Fibroblast of lung (primary cell): ENCODE results near the gene ZPR1. TPM values are rescaled to one million over a fixed set of nuclear protein-coding genes. Genes with fewer than 3 reads are reported as not detected.
A peak's percentile ranks its signal among the peaks of the same experiment; 100 is the strongest.

Source experiments
- DNase-seq, 2 donors: peaks; one replicate each; pipeline versions ENCODE4 v3.0.0 to v3.0.0-alpha.2; 2010; ENCODE audit warnings: low read depth in 2 of 2
- H2AFZ ChIP-seq: 2 replicates; pipeline ENCODE4 v1.5.1; 2012; ENCODE audit warnings: low read length, control low read depth, inconsistent platforms
- H3K27ac ChIP-seq: 2 replicates; pipeline ENCODE4 v1.5.1; 2011; ENCODE audit warnings: low read length, control low read depth; ENCODE audit not compliant: insufficient read depth
- H3K27me3 ChIP-seq: 2 replicates; pipeline ENCODE4 v1.5.1; 2011; ENCODE audit warnings: mild to moderate bottlenecking, low read length; ENCODE audit not compliant: control insufficient read depth, insufficient read depth
- H3K36me3 ChIP-seq: 2 replicates; pipeline ENCODE4 v1.5.1; 2011; ENCODE audit warnings: low read length; ENCODE audit not compliant: control insufficient read depth, insufficient read depth
- H3K4me1 ChIP-seq: 2 replicates; pipeline ENCODE4 v1.5.1; 2011; ENCODE audit warnings: low read length; ENCODE audit not compliant: control insufficient read depth, insufficient read depth; ENCODE audit errors: extremely low read depth
- H3K4me2 ChIP-seq: 2 replicates; pipeline ENCODE4 v1.5.1; 2011; ENCODE audit warnings: low read length, control low read depth; ENCODE audit not compliant: insufficient read depth; ENCODE audit errors: extremely low read depth
- H3K4me3 ChIP-seq, 4 experiments: fragments of 200-600 bp in 1 of 4; sonication (generic) in 1 of 4; replicated peaks in 1 of 4; 2 replicates each; pipeline ENCODE4 v1.5.1; 2011 to 2016; ENCODE audit warnings: low read length in 4 of 4, low read depth in 3 of 4, mild to moderate bottlenecking in 3 of 4, control low read depth in 2 of 4, inconsistent platforms in 1 of 4, mixed read lengths in 1 of 4; ENCODE audit not compliant: insufficient read depth in 1 of 4; ENCODE audit errors: control extremely low read depth in 1 of 4
- H3K79me2 ChIP-seq: 2 replicates; pipeline ENCODE4 v1.5.1; 2012; ENCODE audit warnings: mild to moderate bottlenecking, low read length, inconsistent platforms; ENCODE audit not compliant: control insufficient read depth, insufficient read depth
- H3K9ac ChIP-seq: 2 replicates; pipeline ENCODE4 v1.5.1; 2011; ENCODE audit warnings: mild to moderate bottlenecking, low read length, control low read depth; ENCODE audit not compliant: insufficient read depth
- H3K9me3 ChIP-seq: 2 replicates; pipeline ENCODE4 v1.5.1; 2012; ENCODE audit warnings: low read depth, low read length; ENCODE audit not compliant: control insufficient read depth, insufficient read depth
- H4K20me1 ChIP-seq: 2 replicates; pipeline ENCODE4 v1.5.1; 2011; ENCODE audit warnings: low read length; ENCODE audit not compliant: control insufficient read depth, insufficient read depth; ENCODE audit errors: extremely low read depth
- CTCF ChIP-seq, 2 donors: IDR thresholded peaks in 1 of 2; conservative IDR thresholded peaks in 1 of 2; 1 replicate in 1 of 2; 2 replicates in 1 of 2; pipeline ENCODE4 v1.5.1; 2011 to 2012; ENCODE audit warnings: low read length in 2 of 2, control low read depth in 1 of 2, inconsistent platforms in 1 of 2, low read depth in 1 of 2, mild to moderate bottlenecking in 1 of 2
- EZH2 ChIP-seq: IDR thresholded peaks from 2 replicates; pipeline ENCODE4 v1.5.1; 2012; ENCODE audit warnings: low read length, control low read depth, mild to moderate bottlenecking; ENCODE audit errors: missing control alignments
- polyA plus RNA-seq, 2 donors: library from polyadenylated mRNA; depleted of rRNA in 1 of 2; stranded (reverse) in 1 of 2; unstranded in 1 of 2; fragments of >200 nt; gene quantifications; 2 replicates each; pipeline ENCODE4 v1.2.1, GENCODE V29; 2011 to 2012; ENCODE audit warnings: missing spikeins in 1 of 2
- total RNA-seq: library from RNA; depleted of rRNA; stranded (reverse); fragments of >200 nt; gene quantifications from 2 replicates; pipeline ENCODE4 v1.2.1, GENCODE V29; 2014

The ZPR1 gene
- total and polyA plus RNA-seq, 2 donors (not counting 1 experiment from before 2014, with no cell fraction given), result 28.4 to 56.4 TPM

- no peak overlapping the region for H3K27ac ChIP-seq
- no peak overlapping the region for H2AFZ ChIP-seq
- H3K27me3 ChIP-seq, result peaks cover 11% of the 10 kb centered on the region
- DNase-seq, result peak; percentile 26 to 35
- H4K20me1 ChIP-seq, result no peaks in the 10 kb centered on the region
- H3K4me2 ChIP-seq, result no peak overlapping the region
- H3K9me3 ChIP-seq, result no peaks in the 10 kb centered on the region
- TF ChIP-seq EZH2 (no peak), CTCF (conservative IDR thresholded peaks at IDR 0.05 in 1 of 2, IDR thresholded peaks at IDR 0.05 in 1 of 2; ENCODE audit: low read depth in 1 of 2, low read length in 2 of 2) (no peak)
- no peaks in the 10 kb centered on the region for H3K79me2 ChIP-seq
- H3K4me1 ChIP-seq, result peaks cover 2% of the 10 kb centered on the region
- no peak overlapping the region for H3K9ac ChIP-seq
- no peaks in the 10 kb centered on the region for H3K36me3 ChIP-seq
- no peak overlapping the region for H3K4me3 ChIP-seq
These were observed 56.6 kb downstream of the ZPR1 start for GRCh38 chr11:116731097-116731761.

GRCh38 chr11:116730601-116731000 lies 57.2 kb downstream of the ZPR1 start:
- Histone ChIP-seq H3K9ac (no peak overlapping the region), H3K79me2 (no peaks in the 10 kb centered on the region), H2AFZ (no peak overlapping the region), H3K36me3 (no peaks in the 10 kb centered on the region), H3K9me3 (no peaks in the 10 kb centered on the region), H3K4me3 (no peak overlapping the region), H3K27ac (no peak overlapping the region), H4K20me1 (no peaks in the 10 kb centered on the region), H3K4me1 (peaks cover 3% of the 10 kb centered on the region), H3K27me3 (peaks cover 11% of the 10 kb centered on the region), H3K4me2 (no peak overlapping the region)
- DNase-seq, result peak in 1 of 2 donors; percentile 16
- TF ChIP-seq CTCF (conservative IDR thresholded peaks at IDR 0.05 in 1 of 2, IDR thresholded peaks at IDR 0.05 in 1 of 2; ENCODE audit: low read depth in 1 of 2, low read length in 2 of 2) (no peak), EZH2 (no peak)

- Histone ChIP-seq H3K27me3 (peaks cover 14% of the 10 kb centered on the region), H3K27ac (no peak overlapping the region), H3K79me2 (no peaks in the 10 kb centered on the region), H3K36me3 (no peaks in the 10 kb centered on the region), H3K4me1 (peaks cover 3% of the 10 kb centered on the region), H3K4me3 (no peak overlapping the region), H3K9me3 (no peaks in the 10 kb centered on the region), H3K9ac (no peak overlapping the region), H3K4me2 (no peak overlapping the region), H4K20me1 (no peaks in the 10 kb centered on the region), H2AFZ (no peak overlapping the region)
- no peak for DNase-seq
- TF ChIP-seq CTCF (conservative IDR thresholded peaks at IDR 0.05 in 1 of 2, IDR thresholded peaks at IDR 0.05 in 1 of 2; ENCODE audit: low read depth in 1 of 2, low read length in 2 of 2) (no peak), EZH2 (no peak)
These were observed 57.6 kb downstream of the ZPR1 start for GRCh38 chr11:116730241-116730561.
